Left ventricle myocardium inferior (tissue), 1 donor: Measurements from ENCODE around the gene ZNF839. TPM values are rescaled to one million over a fixed set of nuclear protein-coding genes. Genes with fewer than 3 reads are reported as not detected.

Source experiments
- DNase-seq: peaks from one replicate; pipeline ENCODE4 v3.0.0-alpha.2; 2020
- H3K27ac ChIP-seq: fragments of 200-600 bp; replicated peaks from 2 replicates; pipeline ENCODE4 v1.8.0; 2021
- H3K27me3 ChIP-seq: fragments of 200-600 bp; 2 replicates; pipeline ENCODE4 v1.8.0; 2021; ENCODE audit warnings: low read depth
- H3K36me3 ChIP-seq: fragments of 200-600 bp; 2 replicates; pipeline ENCODE4 v1.8.0; 2021
- H3K4me1 ChIP-seq: fragments of 200-600 bp; 2 replicates; pipeline ENCODE4 v1.8.0; 2021
- H3K4me3 ChIP-seq: fragments of 200-600 bp; 2 replicates; pipeline ENCODE4 v1.8.0; 2021; ENCODE audit warnings: mild to moderate bottlenecking, moderate library complexity
- H3K9me3 ChIP-seq: fragments of 200-600 bp; replicated peaks from 2 replicates; pipeline ENCODE4 v1.8.0; 2021
- intact Hi-C: fragments of 100-400 bp; cut with micrococcal nuclease; formaldehyde crosslinking; loops from one replicate; pipeline ENCODE4 v1.11.0; 2022
- total RNA-seq: library from RNA; stranded (reverse); fragmentation: NEBNext Ultra II Directional; extraction: Animal tissue kit (Norgen Biotek cat#: 25700); gene quantifications from one replicate; pipeline ENCODE4 v1.2.1, GENCODE V29; 2021
- TF ChIP-seq, protein P1 (sequence below): fragments of 200-600 bp; IDR thresholded peaks from 2 replicates; pipeline ENCODE4 v1.8.0; 2021; ENCODE audit warnings: antibody characterized with exemption, mild to moderate bottlenecking, borderline replicate concordance
- donor health status: DM: no; HTN: yes; CAD: no; lungs with severe emphysema.

Gene ZNF839
- total RNA-seq, 1 donor from 2014 or later = 6.9 TPM

DNA sequence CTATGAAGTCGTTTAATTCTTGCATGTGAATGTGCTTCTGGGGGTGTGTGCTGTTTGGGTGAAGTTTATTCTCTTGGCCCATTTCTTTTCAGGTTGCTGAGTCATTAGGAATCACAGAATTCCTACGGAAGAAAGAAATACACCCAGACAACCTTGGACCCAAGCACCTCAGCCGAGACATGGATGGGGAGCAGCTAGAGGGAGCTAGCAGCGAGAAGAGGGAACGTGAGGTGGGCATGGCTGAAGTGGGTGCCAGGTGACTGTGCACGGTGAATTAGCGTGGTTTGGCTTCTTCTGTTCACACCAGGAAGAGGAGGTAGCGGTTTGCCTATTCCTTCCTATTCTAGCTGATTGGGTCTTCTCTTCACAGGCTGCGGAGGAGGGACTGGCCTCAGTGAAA lies 19.2 kb downstream of the ZNF839 start:
- H3K4me1 ChIP-seq = no peaks in the 10 kb centered on the region
- TF ChIP-seq, protein P1, sequence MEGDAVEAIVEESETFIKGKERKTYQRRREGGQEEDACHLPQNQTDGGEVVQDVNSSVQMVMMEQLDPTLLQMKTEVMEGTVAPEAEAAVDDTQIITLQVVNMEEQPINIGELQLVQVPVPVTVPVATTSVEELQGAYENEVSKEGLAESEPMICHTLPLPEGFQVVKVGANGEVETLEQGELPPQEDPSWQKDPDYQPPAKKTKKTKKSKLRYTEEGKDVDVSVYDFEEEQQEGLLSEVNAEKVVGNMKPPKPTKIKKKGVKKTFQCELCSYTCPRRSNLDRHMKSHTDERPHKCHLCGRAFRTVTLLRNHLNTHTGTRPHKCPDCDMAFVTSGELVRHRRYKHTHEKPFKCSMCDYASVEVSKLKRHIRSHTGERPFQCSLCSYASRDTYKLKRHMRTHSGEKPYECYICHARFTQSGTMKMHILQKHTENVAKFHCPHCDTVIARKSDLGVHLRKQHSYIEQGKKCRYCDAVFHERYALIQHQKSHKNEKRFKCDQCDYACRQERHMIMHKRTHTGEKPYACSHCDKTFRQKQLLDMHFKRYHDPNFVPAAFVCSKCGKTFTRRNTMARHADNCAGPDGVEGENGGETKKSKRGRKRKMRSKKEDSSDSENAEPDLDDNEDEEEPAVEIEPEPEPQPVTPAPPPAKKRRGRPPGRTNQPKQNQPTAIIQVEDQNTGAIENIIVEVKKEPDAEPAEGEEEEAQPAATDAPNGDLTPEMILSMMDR = no peak
- H3K36me3 ChIP-seq = peaks cover 92% of the 10 kb centered on the region
- H3K4me3 ChIP-seq = no peak overlapping the region
- intact Hi-C loops = no loop called here
- no peaks in the 10 kb centered on the region for H3K27me3 ChIP-seq
- H3K9me3 ChIP-seq = no peaks in the 10 kb centered on the region
- no peak for DNase-seq
- no peak overlapping the region for H3K27ac ChIP-seq

DNA sequence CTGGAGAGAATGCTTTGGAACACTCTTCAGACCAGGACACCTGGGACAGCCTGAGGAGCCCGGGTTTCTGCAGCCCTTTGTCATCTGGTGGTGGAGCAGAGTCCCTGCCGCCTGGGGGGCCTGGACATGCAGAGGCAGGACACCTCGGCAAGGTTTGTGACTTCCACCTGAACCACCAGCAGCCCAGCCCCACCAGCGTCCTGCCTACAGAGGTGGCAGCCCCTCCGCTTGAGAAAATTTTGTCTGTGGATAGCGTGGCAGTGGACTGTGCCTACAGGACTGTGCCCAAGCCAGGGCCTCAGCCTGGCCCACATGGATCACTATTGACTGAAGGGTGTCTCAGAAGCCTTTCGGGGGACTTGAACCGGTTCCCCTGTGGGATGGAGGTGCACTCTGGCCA lies 22.0 kb downstream of the ZNF839 start:
- peaks cover 96% of the 10 kb centered on the region for H3K36me3 ChIP-seq
- TF ChIP-seq, protein P1 = no peak

DNA sequence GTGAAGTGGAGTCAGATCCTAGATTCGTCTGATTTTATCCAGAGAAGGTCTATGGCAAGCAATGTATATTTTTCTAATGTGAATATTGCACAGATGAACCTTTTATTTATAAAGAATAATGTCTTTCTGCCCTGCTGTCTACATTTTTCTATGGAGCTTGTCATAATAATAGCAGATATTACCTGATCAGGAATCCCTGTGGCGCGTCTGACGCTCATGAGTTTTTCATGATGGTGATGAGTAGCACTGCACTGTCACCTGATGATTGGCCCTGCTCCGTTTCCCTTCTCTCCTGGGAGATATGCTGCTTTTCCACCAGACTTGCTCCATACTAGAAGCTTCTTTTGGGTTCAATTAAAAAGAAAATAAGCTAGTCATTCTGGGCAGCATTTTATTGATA lies 22.7 kb downstream of the ZNF839 start:
- Histone ChIP-seq H3K9me3 (no peaks in the 10 kb centered on the region), H3K4me3 (no peak overlapping the region), H3K36me3 (peaks cover 98% of the 10 kb centered on the region), H3K4me1 (no peaks in the 10 kb centered on the region), H3K27ac (no peak overlapping the region), H3K27me3 (no peaks in the 10 kb centered on the region)
- DNase-seq = no peak
- TF ChIP-seq, protein P1 = no peak
- intact Hi-C loops = no loop called here

More for the DNA sequence above, 22.0 kb downstream of the ZNF839 start:
- Histone ChIP-seq H3K4me1 (no peaks in the 10 kb centered on the region), H3K9me3 (no peaks in the 10 kb centered on the region), H3K4me3 (no peak overlapping the region), H3K27me3 (no peaks in the 10 kb centered on the region), H3K27ac (no peak overlapping the region)
- intact Hi-C loops = no loop called here
- DNase-seq = no peak

DNA sequence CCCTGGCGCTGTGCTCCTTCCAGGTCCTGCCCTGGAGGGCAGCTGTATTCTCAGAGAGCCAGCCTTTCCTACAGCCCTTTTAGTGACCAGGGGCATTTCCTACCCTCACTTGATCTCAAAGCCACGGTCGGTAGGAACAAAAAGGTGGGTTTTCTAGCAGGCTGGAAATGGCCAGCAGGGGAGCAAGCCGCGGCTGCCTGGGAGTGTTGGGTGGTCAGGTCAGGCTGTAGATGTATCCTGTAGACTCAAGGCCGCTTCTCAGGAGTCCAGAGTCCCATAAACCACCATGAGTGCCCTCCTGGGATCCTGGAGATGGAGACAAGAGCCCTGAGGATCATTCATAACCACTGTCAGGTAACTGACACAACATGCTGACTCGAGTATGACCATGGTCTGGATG lies 24.5 kb downstream of the ZNF839 start:
- Histone ChIP-seq H3K27me3 (no peaks in the 10 kb centered on the region), H3K4me1 (no peaks in the 10 kb centered on the region), H3K4me3 (no peak overlapping the region), H3K27ac (no peak overlapping the region), H3K36me3 (peaks cover 98% of the 10 kb centered on the region), H3K9me3 (no peaks in the 10 kb centered on the region)
- intact Hi-C loops = no loop called here
- TF ChIP-seq, protein P1 = no peak
- DNase-seq = no peak

DNA sequence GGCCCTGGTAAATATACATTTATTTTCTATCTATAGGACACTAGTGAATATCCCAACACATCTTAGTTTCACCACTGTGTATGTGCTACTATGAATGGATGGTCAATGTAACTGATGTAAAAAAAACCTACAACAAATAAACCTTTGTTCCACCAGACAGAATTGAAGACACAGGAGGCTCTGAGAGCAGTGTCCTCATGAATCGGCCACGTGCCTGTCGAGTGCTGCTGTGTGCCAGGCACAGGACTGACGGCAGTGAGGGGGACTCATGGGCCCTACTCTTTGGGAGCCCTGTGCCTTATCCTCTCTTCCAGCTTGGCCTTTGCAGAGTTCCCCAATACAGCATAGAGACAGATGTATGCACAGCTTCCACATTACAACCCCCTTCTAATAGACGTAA lies 24.9 kb downstream of the ZNF839 start:
- Histone ChIP-seq H3K27me3 (no peaks in the 10 kb centered on the region), H3K9me3 (no peaks in the 10 kb centered on the region), H3K36me3 (peaks cover 98% of the 10 kb centered on the region), H3K27ac (no peak overlapping the region), H3K4me1 (no peaks in the 10 kb centered on the region), H3K4me3 (no peak overlapping the region)
- no peak for DNase-seq
- TF ChIP-seq, protein P1 = no peak
- intact Hi-C loops = no loop called here

DNA sequence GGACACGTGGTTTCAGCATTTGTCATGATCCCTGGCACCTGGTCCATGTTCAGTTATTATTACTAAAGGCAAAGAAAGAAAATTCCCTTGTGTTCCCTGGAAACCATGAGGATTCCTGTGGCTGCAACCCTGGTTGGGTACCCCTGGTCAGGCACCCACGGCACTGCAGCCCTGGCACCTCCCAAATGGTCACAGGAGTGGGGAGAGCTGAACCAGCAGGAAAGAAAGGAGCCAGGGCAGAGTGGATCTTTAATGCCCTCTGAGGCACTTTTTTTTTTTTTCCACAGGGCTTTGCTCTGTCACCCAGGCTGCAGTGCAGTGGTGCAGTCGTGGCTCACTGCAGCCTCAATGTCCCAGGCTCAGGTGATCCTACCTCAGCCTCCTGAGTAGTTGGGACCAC lies 25.7 kb downstream of the ZNF839 start:
- H3K27ac ChIP-seq = no peak overlapping the region
- no peak overlapping the region for H3K4me3 ChIP-seq
- H3K27me3 ChIP-seq = no peaks in the 10 kb centered on the region
- H3K9me3 ChIP-seq = no peaks in the 10 kb centered on the region
- intact Hi-C loops = no loop called here
- peaks cover 99% of the 10 kb centered on the region for H3K36me3 ChIP-seq
- DNase-seq = no peak
- peaks cover under 1% of the 10 kb centered on the region for H3K4me1 ChIP-seq
- TF ChIP-seq, protein P1 = no peak
